ENCODE measurements around the gene PM20D2.

- TF ChIP-seq, protein P1, sequence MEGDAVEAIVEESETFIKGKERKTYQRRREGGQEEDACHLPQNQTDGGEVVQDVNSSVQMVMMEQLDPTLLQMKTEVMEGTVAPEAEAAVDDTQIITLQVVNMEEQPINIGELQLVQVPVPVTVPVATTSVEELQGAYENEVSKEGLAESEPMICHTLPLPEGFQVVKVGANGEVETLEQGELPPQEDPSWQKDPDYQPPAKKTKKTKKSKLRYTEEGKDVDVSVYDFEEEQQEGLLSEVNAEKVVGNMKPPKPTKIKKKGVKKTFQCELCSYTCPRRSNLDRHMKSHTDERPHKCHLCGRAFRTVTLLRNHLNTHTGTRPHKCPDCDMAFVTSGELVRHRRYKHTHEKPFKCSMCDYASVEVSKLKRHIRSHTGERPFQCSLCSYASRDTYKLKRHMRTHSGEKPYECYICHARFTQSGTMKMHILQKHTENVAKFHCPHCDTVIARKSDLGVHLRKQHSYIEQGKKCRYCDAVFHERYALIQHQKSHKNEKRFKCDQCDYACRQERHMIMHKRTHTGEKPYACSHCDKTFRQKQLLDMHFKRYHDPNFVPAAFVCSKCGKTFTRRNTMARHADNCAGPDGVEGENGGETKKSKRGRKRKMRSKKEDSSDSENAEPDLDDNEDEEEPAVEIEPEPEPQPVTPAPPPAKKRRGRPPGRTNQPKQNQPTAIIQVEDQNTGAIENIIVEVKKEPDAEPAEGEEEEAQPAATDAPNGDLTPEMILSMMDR (IDR thresholded peaks at IDR 0.05) = no peak
- no peak for TF ChIP-seq POLR2A (IDR thresholded peaks at IDR 0.05)
Measured at GRCh38 chr6:89146718-89147700, 1.2 kb downstream of the PM20D2 start.

All from testis (tissue), 2 donors.